DND-41 (cell line): ENCODE results near the gene TLCD2.
A peak's percentile ranks its signal among the peaks of the same experiment; 100 is the strongest.

Source experiments
- ATAC-seq: fragments of 200-7000 bp; cut with Tn5 transposase; 3 replicates; pipeline ENCODE4 v1.9.1; 2021; ENCODE audit warnings: low read depth; ENCODE audit not compliant: insufficient read depth
- DNase-seq: peaks from one replicate; pipeline ENCODE4 v3.0.0-alpha.2; 2020
- H2AFZ ChIP-seq: 2 replicates; pipeline ENCODE4 v1.6.0; 2012; ENCODE audit warnings: low read depth, low read length
- H3K27ac ChIP-seq: 2 replicates; pipeline ENCODE4 v1.5.1; 2012; ENCODE audit warnings: low read length, inconsistent platforms
- H3K27me3 ChIP-seq: fragments of 200-600 bp; sonication (generic); 2 replicates; pipeline ENCODE4 v1.6.0; 2012; ENCODE audit warnings: low read length, mild to moderate bottlenecking, inconsistent platforms; ENCODE audit not compliant: insufficient read depth, poor library complexity
- H3K36me3 ChIP-seq: 2 replicates; pipeline ENCODE4 v1.5.1; 2012; ENCODE audit warnings: low read length, inconsistent platforms; ENCODE audit not compliant: insufficient read depth
- H3K4me1 ChIP-seq: 2 replicates; pipeline ENCODE4 v1.5.1; 2012; ENCODE audit warnings: mild to moderate bottlenecking, low read length; ENCODE audit not compliant: insufficient read depth
- H3K4me2 ChIP-seq: 2 replicates; pipeline ENCODE4 v1.6.0; 2012; ENCODE audit warnings: mild to moderate bottlenecking, moderate library complexity, low read length, inconsistent platforms; ENCODE audit not compliant: insufficient read depth
- H3K4me3 ChIP-seq, 2 experiments: fragments of 200-600 bp in 1 of 2; shearing (Covaris generic) in 1 of 2; 2 replicates each; pipeline ENCODE4 v1.5.1; 2012 to 2016; ENCODE audit warnings: inconsistent platforms in 2 of 2, low read length in 2 of 2, mild to moderate bottlenecking in 2 of 2, low read depth in 1 of 2, moderate library complexity in 1 of 2
- H3K79me2 ChIP-seq: 2 replicates; pipeline ENCODE4 v1.6.0; 2012; ENCODE audit warnings: low read length, inconsistent platforms; ENCODE audit not compliant: insufficient read depth
- H3K9ac ChIP-seq: 2 replicates; pipeline ENCODE4 v1.6.0; 2012; ENCODE audit warnings: low read depth, mild to moderate bottlenecking, inconsistent platforms, low read length, moderate library complexity
- H3K9me3 ChIP-seq: 2 replicates; pipeline ENCODE4 v1.5.1; 2012; ENCODE audit warnings: low read length, moderate library complexity, mild to moderate bottlenecking, inconsistent platforms; ENCODE audit not compliant: insufficient read depth, severe bottlenecking
- H4K20me1 ChIP-seq: 2 replicates; pipeline ENCODE4 v1.6.0; 2012; ENCODE audit warnings: low read length; ENCODE audit not compliant: insufficient read depth
- EZH2 ChIP-seq: IDR thresholded peaks from 3 replicates; pipeline ENCODE4 v1.6.1; 2012; ENCODE audit warnings: borderline replicate concordance, low read depth, mild to moderate bottlenecking, moderate library complexity, low read length, inconsistent platforms; ENCODE audit not compliant: severe bottlenecking
- TF ChIP-seq, protein P1 (sequence below): IDR thresholded peaks from 2 replicates; pipeline ENCODE4 v1.5.1; 2012; ENCODE audit warnings: borderline replicate concordance, low read length, moderate library complexity, mild to moderate bottlenecking; ENCODE audit not compliant: poor library complexity, severe bottlenecking; ENCODE audit errors: extremely low read depth

Gene TLCD2

GRCh38 chr17:1727258-1727789 is 17.1 kb upstream of the TLCD2 start:
- ATAC-seq (no peak), DNase-seq (no peak)
- Histone ChIP-seq H4K20me1 (no peaks in the 10 kb centered on the region), H3K9ac (no peak overlapping the region), H3K36me3 (peaks cover 14% of the 10 kb centered on the region), H3K4me3 (no peak overlapping the region), H3K4me1 (peaks cover 34% of the 10 kb centered on the region), H2AFZ (no peak overlapping the region), H3K27ac (no peak overlapping the region), H3K4me2 (no peak overlapping the region), H3K9me3 (no peaks in the 10 kb centered on the region), H3K79me2 (peaks cover 23% of the 10 kb centered on the region), H3K27me3 (no peaks in the 10 kb centered on the region)
- TF ChIP-seq EZH2, result no peak
- TF ChIP-seq, protein P1, sequence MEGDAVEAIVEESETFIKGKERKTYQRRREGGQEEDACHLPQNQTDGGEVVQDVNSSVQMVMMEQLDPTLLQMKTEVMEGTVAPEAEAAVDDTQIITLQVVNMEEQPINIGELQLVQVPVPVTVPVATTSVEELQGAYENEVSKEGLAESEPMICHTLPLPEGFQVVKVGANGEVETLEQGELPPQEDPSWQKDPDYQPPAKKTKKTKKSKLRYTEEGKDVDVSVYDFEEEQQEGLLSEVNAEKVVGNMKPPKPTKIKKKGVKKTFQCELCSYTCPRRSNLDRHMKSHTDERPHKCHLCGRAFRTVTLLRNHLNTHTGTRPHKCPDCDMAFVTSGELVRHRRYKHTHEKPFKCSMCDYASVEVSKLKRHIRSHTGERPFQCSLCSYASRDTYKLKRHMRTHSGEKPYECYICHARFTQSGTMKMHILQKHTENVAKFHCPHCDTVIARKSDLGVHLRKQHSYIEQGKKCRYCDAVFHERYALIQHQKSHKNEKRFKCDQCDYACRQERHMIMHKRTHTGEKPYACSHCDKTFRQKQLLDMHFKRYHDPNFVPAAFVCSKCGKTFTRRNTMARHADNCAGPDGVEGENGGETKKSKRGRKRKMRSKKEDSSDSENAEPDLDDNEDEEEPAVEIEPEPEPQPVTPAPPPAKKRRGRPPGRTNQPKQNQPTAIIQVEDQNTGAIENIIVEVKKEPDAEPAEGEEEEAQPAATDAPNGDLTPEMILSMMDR, result no peak

- Histone ChIP-seq H3K27me3 (no peaks in the 10 kb centered on the region), H3K27ac (no peak overlapping the region), H3K4me3 (no peak overlapping the region), H2AFZ (no peak overlapping the region), H3K79me2 (peaks cover 23% of the 10 kb centered on the region), H3K4me2 (no peak overlapping the region), H3K36me3 (peaks cover 14% of the 10 kb centered on the region), H3K9me3 (no peaks in the 10 kb centered on the region), H3K9ac (no peak overlapping the region), H3K4me1 (peaks cover 34% of the 10 kb centered on the region), H4K20me1 (no peaks in the 10 kb centered on the region)
- no peak for TF ChIP-seq EZH2
- TF ChIP-seq, protein P1, result no peak
- ATAC-seq, result no peak
- no peak for DNase-seq
Observed at GRCh38 chr17:1726626-1727257, 16.6 kb upstream of the TLCD2 start.

GRCh38 chr17:1725642-1726511 is 15.7 kb upstream of the TLCD2 start:
- Histone ChIP-seq H3K4me3 (peak overlapping the region in 1 of 2 experiments; percentile 74; a peak in 2 of 4 replicates), H3K4me2 (peak overlapping the region; percentile 98), H4K20me1 (no peaks in the 10 kb centered on the region), H3K9me3 (no peaks in the 10 kb centered on the region), H2AFZ (no peak overlapping the region), H3K4me1 (peaks cover 34% of the 10 kb centered on the region), H3K27me3 (no peaks in the 10 kb centered on the region), H3K27ac (no peak overlapping the region), H3K36me3 (peaks cover 14% of the 10 kb centered on the region), H3K79me2 (peaks cover 23% of the 10 kb centered on the region), H3K9ac (peak overlapping the region; percentile 76; the same call in 1 of the 2 replicates)
- ATAC-seq (no peak), DNase-seq (no peak)
- TF ChIP-seq, protein P1, result no peak
- no peak for TF ChIP-seq EZH2
